ENCODE results near the gene NKAPD1. TPM values are rescaled to one million over a fixed set of nuclear protein-coding genes. Genes with fewer than 3 reads are reported as not detected.

NKAPD1 gene
- polyA plus RNA-seq, 3 donors = 5.3 to 9.4 (median 7.7) TPM

DNA sequence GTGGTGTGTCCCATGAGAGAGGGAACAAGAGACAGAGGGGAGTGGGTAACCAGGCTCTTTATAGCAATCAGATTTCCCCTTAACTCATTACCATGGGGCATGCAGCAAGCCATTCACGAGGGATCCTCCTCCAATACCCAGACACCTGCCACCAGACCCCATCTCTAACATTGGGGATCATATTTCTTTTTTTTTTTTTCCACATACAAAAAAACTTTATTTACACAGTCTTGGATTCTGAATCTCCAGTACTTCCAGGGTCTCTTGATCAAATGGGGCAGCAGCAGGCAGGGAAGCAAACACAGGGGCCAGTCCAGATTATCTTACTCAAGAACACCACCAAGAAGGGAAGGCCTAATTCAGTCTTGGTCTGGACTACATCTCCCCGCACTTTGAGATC, 44.6 kb upstream of the NKAPD1 start:
- no peaks in the 10 kb centered on the region for H4K20me1 ChIP-seq (ENCODE audit: insufficient read depth, low read length)
- Mint-ChIP-seq H3K27me3 (ENCODE audit: low read depth in 3 of 3) (no peaks in the 10 kb centered on the region), H3K36me3 (peaks cover 44 to 56% of the 10 kb centered on the region in 2 donors), H3K4me3 (no peak overlapping the region), H3K4me1 (peaks cover 10% of the 10 kb centered on the region), H3K27ac (peak overlapping the region in 2 of 7 donors; percentile 1 to 7), H3K9me3 (peaks cover 0 to 2% (median 0%) of the 10 kb centered on the region in 7 donors)
- H3K27ac ChIP-seq (ENCODE audit: low read depth in 1 of 2, low read length in 2 of 2) = no peak overlapping the region
- intact Hi-C loops (cut with micrococcal nuclease) = loop anchor here in 1 of 2 donors (10.0 kb wide), 1 partner anchor 95 kb away; the partner anchor contains the start of gene DIXDC1
- peaks cover 6 to 12% of the 10 kb centered on the region in 2 donors for H3K4me1 ChIP-seq (ENCODE audit: control insufficient read depth in 1 of 2, insufficient read depth in 2 of 2, low read length in 2 of 2)
- no peaks in the 10 kb centered on the region for H3K27me3 ChIP-seq (ENCODE audit: control insufficient read depth in 2 of 2, insufficient read depth in 2 of 2, low read length in 2 of 2)
- TF ChIP-seq, protein P1, sequence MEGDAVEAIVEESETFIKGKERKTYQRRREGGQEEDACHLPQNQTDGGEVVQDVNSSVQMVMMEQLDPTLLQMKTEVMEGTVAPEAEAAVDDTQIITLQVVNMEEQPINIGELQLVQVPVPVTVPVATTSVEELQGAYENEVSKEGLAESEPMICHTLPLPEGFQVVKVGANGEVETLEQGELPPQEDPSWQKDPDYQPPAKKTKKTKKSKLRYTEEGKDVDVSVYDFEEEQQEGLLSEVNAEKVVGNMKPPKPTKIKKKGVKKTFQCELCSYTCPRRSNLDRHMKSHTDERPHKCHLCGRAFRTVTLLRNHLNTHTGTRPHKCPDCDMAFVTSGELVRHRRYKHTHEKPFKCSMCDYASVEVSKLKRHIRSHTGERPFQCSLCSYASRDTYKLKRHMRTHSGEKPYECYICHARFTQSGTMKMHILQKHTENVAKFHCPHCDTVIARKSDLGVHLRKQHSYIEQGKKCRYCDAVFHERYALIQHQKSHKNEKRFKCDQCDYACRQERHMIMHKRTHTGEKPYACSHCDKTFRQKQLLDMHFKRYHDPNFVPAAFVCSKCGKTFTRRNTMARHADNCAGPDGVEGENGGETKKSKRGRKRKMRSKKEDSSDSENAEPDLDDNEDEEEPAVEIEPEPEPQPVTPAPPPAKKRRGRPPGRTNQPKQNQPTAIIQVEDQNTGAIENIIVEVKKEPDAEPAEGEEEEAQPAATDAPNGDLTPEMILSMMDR (IDR thresholded peaks at IDR 0.05) = no peak
- DNase-seq = no peak
- no peaks in the 10 kb centered on the region for H3K9me3 ChIP-seq (replicated peaks in 1 of 2; ENCODE audit: control insufficient read depth in 1 of 2, insufficient read depth in 1 of 2, low read length in 2 of 2)
- peaks cover 7% of the 10 kb centered on the region for H3K79me2 ChIP-seq (ENCODE audit: insufficient read depth, low read length)
- H3K36me3 ChIP-seq (replicated peaks in 1 of 2; ENCODE audit: control insufficient read depth in 1 of 2, insufficient read depth in 2 of 2, low read length in 2 of 2) = peaks cover 49 to 61% of the 10 kb centered on the region in 2 donors
- H2AFZ ChIP-seq (ENCODE audit: insufficient read depth, low read depth, low read length, poor library complexity, severe bottlenecking) = no peak overlapping the region
- H3K4me2 ChIP-seq (replicated peaks; ENCODE audit: extremely low read depth, low read length, poor library complexity, severe bottlenecking) = no peak overlapping the region
- no peak overlapping the region for H3K9ac ChIP-seq (ENCODE audit: insufficient read depth, low read length, poor library complexity, severe bottlenecking)
- WGBS (ENCODE audit: insufficient coverage) = 100% methylated on average over 1 of the region's 2 CpGs
- H3K4me3 ChIP-seq (replicated peaks in 1 of 3; ENCODE audit: low read depth in 2 of 3, low read length in 3 of 3) = no peak overlapping the region

DNA sequence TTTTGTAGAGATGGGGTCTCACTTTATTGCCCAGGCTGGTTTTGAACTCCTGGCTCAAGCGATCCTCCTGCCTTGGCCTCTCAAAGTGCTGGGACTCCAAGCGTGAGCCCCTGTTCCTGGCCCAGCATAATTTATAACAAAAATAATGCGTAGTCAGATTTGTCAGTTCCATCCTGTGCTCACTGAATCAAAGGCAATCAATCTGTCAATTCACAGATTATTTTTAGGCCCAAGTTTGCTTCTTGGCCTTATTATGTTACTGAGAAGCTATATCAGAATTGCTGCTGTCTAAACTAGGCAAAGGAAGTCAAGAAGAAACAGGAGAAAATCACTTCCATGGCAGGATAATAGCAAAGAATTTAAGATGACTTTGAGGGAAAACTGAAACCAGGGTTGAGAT, 40.2 kb upstream of the NKAPD1 start:
- H3K36me3 Mint-ChIP-seq = peaks cover 62 to 84% of the 10 kb centered on the region in 2 donors

More for the DNA sequence above, 40.2 kb upstream of the NKAPD1 start:
- Histone ChIP-seq H4K20me1 (ENCODE audit: insufficient read depth, low read length) (no peaks in the 10 kb centered on the region), H3K4me3 (replicated peaks in 1 of 3; ENCODE audit: low read depth in 2 of 3, low read length in 3 of 3) (no peak overlapping the region), H3K9me3 (replicated peaks in 1 of 2; ENCODE audit: control insufficient read depth in 1 of 2, insufficient read depth in 1 of 2, low read length in 2 of 2) (no peaks in the 10 kb centered on the region), H3K4me2 (replicated peaks; ENCODE audit: extremely low read depth, low read length, poor library complexity, severe bottlenecking) (no peak overlapping the region), H3K27me3 (ENCODE audit: control insufficient read depth in 2 of 2, insufficient read depth in 2 of 2, low read length in 2 of 2) (no peaks in the 10 kb centered on the region), H3K27ac (ENCODE audit: low read depth in 1 of 2, low read length in 2 of 2) (no peak overlapping the region), H3K4me1 (ENCODE audit: control insufficient read depth in 1 of 2, insufficient read depth in 2 of 2, low read length in 2 of 2) (no peaks in the 10 kb centered on the region), H3K79me2 (ENCODE audit: insufficient read depth, low read length) (no peaks in the 10 kb centered on the region), H3K9ac (ENCODE audit: insufficient read depth, low read length, poor library complexity, severe bottlenecking) (no peak overlapping the region), H2AFZ (ENCODE audit: insufficient read depth, low read depth, low read length, poor library complexity, severe bottlenecking) (no peak overlapping the region), H3K36me3 (replicated peaks in 1 of 2; ENCODE audit: control insufficient read depth in 1 of 2, insufficient read depth in 2 of 2, low read length in 2 of 2) (peaks cover 63 to 82% of the 10 kb centered on the region in 2 donors)
- 100% methylated on average over 3 of the region's 3 CpGs for WGBS (ENCODE audit: insufficient coverage)
- Mint-ChIP-seq H3K9me3 (no peaks in the 10 kb centered on the region), H3K27me3 (ENCODE audit: low read depth in 3 of 3) (no peaks in the 10 kb centered on the region), H3K27ac (peak overlapping the region in 1 of 7 donors; percentile 31), H3K4me1 (no peaks in the 10 kb centered on the region), H3K4me3 (no peak overlapping the region)
- TF ChIP-seq, protein P1 (IDR thresholded peaks at IDR 0.05) = no peak
- DNase-seq = no peak
- intact Hi-C loops (cut with micrococcal nuclease) = no loop called here

Data from CD14-positive monocyte (primary cell).